H1 (cell line): ENCODE data around the gene SBNO2. TPM values are rescaled to one million over a fixed set of nuclear protein-coding genes. Genes with fewer than 3 reads are reported as not detected.

Experiments
- CTCF ChIA-PET: fragments of 300-600 bp; sonication (Branson Sonifier 250); formaldehyde crosslinking; loops from one replicate; lab custom pipeline; 2021; ENCODE audit not compliant: partially characterized antibody; lab: Charles Lee
- POLR2A ChIA-PET: fragments of 300-600 bp; sonication (Branson Sonifier 250); formaldehyde crosslinking; loops from one replicate; lab custom pipeline; 2021; ENCODE audit warnings: inconsistent platforms; ENCODE audit not compliant: partially characterized antibody; lab: Charles Lee
- DNase-seq, 2 experiments: peaks; one replicate each; pipeline versions ENCODE4 v3.0.0 to v3.0.0-alpha.2; 2010 to 2022; ENCODE audit warnings: low spot score in 2 of 2, low read depth in 1 of 2, mixed read lengths in 1 of 2
- FAIRE-seq: peaks from 2 replicates; lab custom pipeline; 2011; peaks lifted over from hg19 to GRCh38; lab: Jason Lieb, UNC
- H2AFZ ChIP-seq: 2 replicates; pipeline ENCODE4 v1.8.1; 2012; ENCODE audit warnings: low read length, inconsistent platforms
- H2AK5ac ChIP-seq: 2 replicates; pipeline ENCODE4 v1.6.1; 2013; ENCODE audit warnings: low read depth, low read length
- H2BK120ac ChIP-seq: replicated peaks from 2 replicates; pipeline ENCODE3; 2013; ENCODE audit warnings: low read depth, low read length, inconsistent platforms
- H2BK12ac ChIP-seq: 2 replicates; pipeline ENCODE4 v1.6.1; 2013; ENCODE audit warnings: low read depth, low read length
- H2BK15ac ChIP-seq: 2 replicates; pipeline ENCODE4 v1.6.1; 2013; ENCODE audit warnings: low read length
- H2BK20ac ChIP-seq: 2 replicates; pipeline ENCODE4 v1.6.1; 2013; ENCODE audit warnings: low read length
- H2BK5ac ChIP-seq: 2 replicates; pipeline ENCODE4 v1.6.1; 2013; ENCODE audit warnings: low read depth, low read length
- H3K14ac ChIP-seq: 2 replicates; pipeline ENCODE4 v1.6.1; 2013; ENCODE audit warnings: inconsistent platforms; ENCODE audit not compliant: insufficient read length
- H3K18ac ChIP-seq: 2 replicates; pipeline ENCODE4 v1.6.1; 2013; ENCODE audit warnings: low read length; ENCODE audit errors: extremely low read depth
- H3K23ac ChIP-seq: 2 replicates; pipeline ENCODE4 v1.6.1; 2013; ENCODE audit warnings: inconsistent platforms; ENCODE audit not compliant: insufficient read length
- H3K23me2 ChIP-seq: 2 replicates; pipeline ENCODE4 v1.6.1; 2013; ENCODE audit warnings: low read depth, low read length
- H3K27ac ChIP-seq: 2 replicates; pipeline ENCODE4 v1.6.1; 2011; ENCODE audit warnings: low read depth, low read length, inconsistent platforms
- H3K27me3 ChIP-seq, 4 experiments: replicated peaks in 1 of 4; 1 replicate in 1 of 4; 2 replicates in 3 of 4; pipeline versions ENCODE4 v1.6.1 to v1.8.1; 2011 to 2013; ENCODE audit warnings: low read length in 3 of 4, mild to moderate bottlenecking in 3 of 4, inconsistent platforms in 2 of 4, mixed read lengths in 2 of 4, moderate library complexity in 1 of 4; ENCODE audit not compliant: control insufficient read depth in 3 of 4, insufficient read depth in 3 of 4; ENCODE audit errors: extremely low read depth in 1 of 4
- H3K36me3 ChIP-seq, 4 experiments: 2 replicates each; pipeline versions ENCODE4 v1.6.1 to v1.8.1; 2011 to 2013; ENCODE audit warnings: mild to moderate bottlenecking in 4 of 4, low read length in 3 of 4, moderate library complexity in 2 of 4, control low read depth in 1 of 4, inconsistent platforms in 1 of 4; ENCODE audit not compliant: insufficient read depth in 4 of 4, control insufficient read depth in 2 of 4
- H3K4ac ChIP-seq: replicated peaks from 2 replicates; pipeline ENCODE3; 2013; ENCODE audit warnings: low read length, low read depth, mixed read lengths, inconsistent platforms; ENCODE audit not compliant: insufficient read length
- H3K4me1 ChIP-seq, 4 experiments: replicated peaks in 1 of 4; 1 replicate in 1 of 4; 2 replicates in 3 of 4; pipeline versions ENCODE4 v1.6.1 to v1.8.1; 2011 to 2013; ENCODE audit warnings: low read length in 3 of 4, inconsistent platforms in 2 of 4, mixed read lengths in 1 of 4; ENCODE audit not compliant: insufficient read depth in 4 of 4, control insufficient read depth in 3 of 4
- H3K4me2 ChIP-seq, 2 experiments: 2 replicates each; pipeline versions ENCODE4 v1.6.1 to v1.8.1; 2011 to 2013; ENCODE audit warnings: low read depth in 2 of 2, low read length in 2 of 2, control low read depth in 1 of 2, inconsistent platforms in 1 of 2, mild to moderate bottlenecking in 1 of 2; ENCODE audit not compliant: insufficient read depth in 1 of 2
- H3K4me3 ChIP-seq, 4 experiments: fragments of 200-600, 300-600 bp in 1 of 4; sonication (generic), shearing (Covaris generic), sonication (Bioruptor Twin) in 1 of 4; 2 replicates each; pipeline versions ENCODE4 v1.5.1 to v1.8.1; 2011 to 2016; ENCODE audit warnings: low read length in 4 of 4, low read depth in 3 of 4, control low read depth in 2 of 4, inconsistent platforms in 2 of 4, mild to moderate bottlenecking in 2 of 4, mixed read lengths in 1 of 4, moderate library complexity in 1 of 4; ENCODE audit not compliant: insufficient read depth in 2 of 4; ENCODE audit errors: extremely low read depth in 1 of 4
- H3K56ac ChIP-seq: replicated peaks from 2 replicates; pipeline ENCODE3; 2013; ENCODE audit warnings: low read depth, mild to moderate bottlenecking, mixed read lengths, low read length, inconsistent platforms; ENCODE audit not compliant: insufficient read length
- H3K79me1 ChIP-seq: 2 replicates; pipeline ENCODE4 v1.6.1; 2013; ENCODE audit warnings: low read depth, low read length, control low read depth
- H3K79me2 ChIP-seq, 2 experiments: 2 replicates each; pipeline versions ENCODE4 v1.6.1 to v1.8.1; 2012 to 2013; ENCODE audit warnings: low read length in 2 of 2, mild to moderate bottlenecking in 2 of 2, inconsistent platforms in 1 of 2; ENCODE audit not compliant: insufficient read depth in 2 of 2, control insufficient read depth in 1 of 2
- H3K9ac ChIP-seq, 4 experiments: replicated peaks in 1 of 4; 1 replicate in 1 of 4; 2 replicates in 3 of 4; pipeline versions ENCODE4 v1.6.1 to v1.8.1; 2011 to 2013; ENCODE audit warnings: low read depth in 3 of 4, low read length in 3 of 4, control low read depth in 2 of 4, mild to moderate bottlenecking in 2 of 4, moderate library complexity in 2 of 4, inconsistent platforms in 1 of 4; ENCODE audit errors: extremely low read depth in 1 of 4
- H3K9me3 ChIP-seq, 2 experiments: 2 replicates each; pipeline versions ENCODE4 v1.6.1 to v1.8.1; 2012 to 2013; ENCODE audit warnings: mild to moderate bottlenecking in 2 of 2, moderate library complexity in 2 of 2, control low read depth in 1 of 2, inconsistent platforms in 1 of 2, low read depth in 1 of 2, low read length in 1 of 2, mixed read lengths in 1 of 2; ENCODE audit not compliant: insufficient read depth in 2 of 2
- H4K20me1 ChIP-seq, 2 experiments: replicated peaks in 1 of 2; 2 replicates each; pipeline versions ENCODE3 to v1.8.1; 2011 to 2013; ENCODE audit warnings: inconsistent platforms in 2 of 2, low read length in 2 of 2, mild to moderate bottlenecking in 1 of 2; ENCODE audit not compliant: insufficient read depth in 2 of 2, control insufficient read depth in 1 of 2
- H4K5ac ChIP-seq: 2 replicates; pipeline ENCODE4 v1.6.1; 2013; ENCODE audit warnings: low read length, low read depth, mixed read lengths, inconsistent platforms; ENCODE audit not compliant: insufficient read length
- H4K8ac ChIP-seq: 2 replicates; pipeline ENCODE4 v1.8.0; 2013; ENCODE audit warnings: mild to moderate bottlenecking, moderate library complexity, low read length, inconsistent platforms; ENCODE audit not compliant: insufficient read depth; ENCODE audit errors: extremely low read depth
- H4K91ac ChIP-seq: replicated peaks from 2 replicates; pipeline ENCODE3; 2013; ENCODE audit warnings: low read length, mixed read lengths, inconsistent platforms; ENCODE audit not compliant: insufficient read length
- KDM1A ChIP-seq: fragments of 200-600, 300-600 bp; sonication (generic); IDR thresholded peaks from 2 replicates; pipeline ENCODE4 v1.7.1; 2016; ENCODE audit warnings: mild to moderate bottlenecking, low read length, borderline replicate concordance
- NRF1 ChIP-seq: IDR thresholded peaks from 2 replicates; pipeline ENCODE4 v1.6.1; 2011; ENCODE audit warnings: mild to moderate bottlenecking, low read depth, low read length, improper control_type of control experiment
- WGBS, 2 experiments: shearing (Covaris generic) in 1 of 2; methylation state at CpG; one replicate each; pipeline versions ENCODE4 v1.1.6 to v1.1.7; 2013 to 2015; ENCODE audit warnings: low lambda C conversion rate in 2 of 2, mixed read lengths in 2 of 2, inconsistent platforms in 1 of 2, low coverage in 1 of 2, missing lambda C conversion rate in 1 of 2; ENCODE audit not compliant: insufficient replicate concordance in 2 of 2, insufficient coverage in 1 of 2, insufficient read length in 1 of 2; ENCODE audit errors: extremely low coverage in 1 of 2, missing lambda C conversion rate in 1 of 2; 5-methylcytosine and 5-hydroxymethylcytosine counted together
- polyA plus RNA-seq, 7 experiments: library from polyadenylated mRNA; depleted of rRNA in 3 of 7; stranded (reverse) in 5 of 7; unstranded in 2 of 7; fragments of >200 nt in 5 of 7; fragments of 200-250 nt in 2 of 7; gene quantifications; 1 replicate in 5 of 7; 2 replicates in 1 of 7; 4 replicates in 1 of 7; pipeline versions ENCODE4 v1.2.1 to v1.2.3, GENCODE V29; 2011 to 2013; ENCODE audit warnings: missing spikeins in 2 of 7, mixed read lengths in 2 of 7
- total RNA-seq: library from RNA; stranded (reverse); fragmentation: NEBNext Ultra II Directional; extraction: Animal tissue kit (Norgen Biotek cat#: 25700); gene quantifications from 2 replicates; pipeline ENCODE4 v1.2.1, GENCODE V29; 2021
- TF ChIP-seq, protein P1 (sequence below): IDR thresholded peaks from 2 replicates; pipeline ENCODE4 v1.6.1; 2012; ENCODE audit warnings: inconsistent platforms

The SBNO2 gene
- total and polyA plus RNA-seq, 2 of the 8 experiments (the other 6 are each of a cell fraction or from before 2014, with no cell fraction given): 12.2 to 31.4 TPM

DNA sequence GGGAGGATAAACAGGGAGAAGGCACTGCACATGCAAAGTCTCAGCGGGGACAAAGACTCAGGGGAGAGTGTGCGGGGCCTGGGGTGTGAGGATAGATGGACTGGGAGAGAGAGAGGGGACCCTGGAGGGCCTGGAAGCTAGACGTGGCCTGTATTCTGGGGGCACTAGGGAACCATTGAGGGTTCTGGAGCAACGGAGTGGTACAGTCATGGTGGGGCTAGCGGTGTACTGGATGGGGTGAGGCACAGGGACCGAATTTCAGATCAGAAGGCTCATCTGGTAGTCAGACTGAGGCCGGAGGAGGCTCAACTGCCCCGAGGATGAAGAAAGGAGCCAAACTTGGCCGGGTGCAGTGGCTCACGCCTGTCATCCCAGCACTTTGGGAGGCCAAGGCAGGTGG lies 8.0 kb upstream of the SBNO2 start:
- Histone ChIP-seq H3K4ac (no peak overlapping the region), H2BK12ac (0 out of 2 replicates have a peak overlapping the region, but pooled peaks have one; percentile 60), H3K79me2 (no peaks in the 10 kb centered on the region), H3K27ac (no peak overlapping the region), H3K4me1 (peaks cover 3 to 18% (median 9%) of the 10 kb centered on the region in 4 experiments), H3K18ac (peak overlapping the region; percentile 62; the same call in 1 of the 2 replicates), H4K8ac (no peak overlapping the region), H4K91ac (peak overlapping the region; percentile 73), H3K23ac (no peak overlapping the region), H2AK5ac (0 out of 2 replicates have a peak overlapping the region, but pooled peaks have one; percentile 93), H3K14ac (no peak overlapping the region), H3K4me2 (peak overlapping the region in 1 of 2 experiments; percentile 24; a peak in 1 of 4 replicates), H3K56ac (no peak overlapping the region), H2BK20ac (peak overlapping the region; percentile 93; the same call in 1 of the 2 replicates), H3K23me2 (no peaks in the 10 kb centered on the region), H3K79me1 (no peaks in the 10 kb centered on the region), H2AFZ (no peak overlapping the region), H3K9me3 (no peaks in the 10 kb centered on the region), H4K20me1 (no peaks in the 10 kb centered on the region), H2BK15ac (peak overlapping the region; percentile 88; the same call in 1 of the 2 replicates), H3K27me3 (no peaks in the 10 kb centered on the region), H3K36me3 (no peaks in the 10 kb centered on the region), H3K9ac (peak overlapping the region in 2 of 4 experiments; percentile 29 to 47; a peak in 2 of 7 replicates), H4K5ac (no peak overlapping the region), H3K4me3 (no peak overlapping the region), H2BK5ac (peak overlapping the region; percentile 66; the same call in 1 of the 2 replicates), H2BK120ac (no peak overlapping the region)
- ChIA-PET CTCF (interaction anchor here (0.9 to 2.9 kb wide), 4 partner anchors 40 to 69 kb away, joined by 3 to 7 read pairs (median 5); no protein-coding TSS in a partner anchor), POLR2A (interaction anchor here (0.7 to 2.1 kb wide), 3 partner anchors 11 to 22 kb away, joined by 3 to 6 read pairs (median 4); no protein-coding TSS in a partner anchor)
- no peak for FAIRE-seq
- DNase-seq: no peak
- WGBS, 2 experiments: 86% methylated on average over 10 of the region's 10 CpGs; no CpG with 5 or more reads in 1 of the 2 experiments
- TF ChIP-seq, protein P1, sequence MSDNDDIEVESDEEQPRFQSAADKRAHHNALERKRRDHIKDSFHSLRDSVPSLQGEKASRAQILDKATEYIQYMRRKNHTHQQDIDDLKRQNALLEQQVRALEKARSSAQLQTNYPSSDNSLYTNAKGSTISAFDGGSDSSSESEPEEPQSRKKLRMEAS: no peak
- TF ChIP-seq NRF1: no peak
- no peak for TF ChIP-seq KDM1A
